ENCODE results near the gene GPR148.
"Not testable (repeated sequence)": the region's sequence is repeated elsewhere in the genome, so short reads cannot be mapped to it uniquely, and the experiment has no call there.

The GPR148 gene, protein sequence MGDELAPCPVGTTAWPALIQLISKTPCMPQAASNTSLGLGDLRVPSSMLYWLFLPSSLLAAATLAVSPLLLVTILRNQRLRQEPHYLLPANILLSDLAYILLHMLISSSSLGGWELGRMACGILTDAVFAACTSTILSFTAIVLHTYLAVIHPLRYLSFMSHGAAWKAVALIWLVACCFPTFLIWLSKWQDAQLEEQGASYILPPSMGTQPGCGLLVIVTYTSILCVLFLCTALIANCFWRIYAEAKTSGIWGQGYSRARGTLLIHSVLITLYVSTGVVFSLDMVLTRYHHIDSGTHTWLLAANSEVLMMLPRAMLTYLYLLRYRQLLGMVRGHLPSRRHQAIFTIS

DNA sequence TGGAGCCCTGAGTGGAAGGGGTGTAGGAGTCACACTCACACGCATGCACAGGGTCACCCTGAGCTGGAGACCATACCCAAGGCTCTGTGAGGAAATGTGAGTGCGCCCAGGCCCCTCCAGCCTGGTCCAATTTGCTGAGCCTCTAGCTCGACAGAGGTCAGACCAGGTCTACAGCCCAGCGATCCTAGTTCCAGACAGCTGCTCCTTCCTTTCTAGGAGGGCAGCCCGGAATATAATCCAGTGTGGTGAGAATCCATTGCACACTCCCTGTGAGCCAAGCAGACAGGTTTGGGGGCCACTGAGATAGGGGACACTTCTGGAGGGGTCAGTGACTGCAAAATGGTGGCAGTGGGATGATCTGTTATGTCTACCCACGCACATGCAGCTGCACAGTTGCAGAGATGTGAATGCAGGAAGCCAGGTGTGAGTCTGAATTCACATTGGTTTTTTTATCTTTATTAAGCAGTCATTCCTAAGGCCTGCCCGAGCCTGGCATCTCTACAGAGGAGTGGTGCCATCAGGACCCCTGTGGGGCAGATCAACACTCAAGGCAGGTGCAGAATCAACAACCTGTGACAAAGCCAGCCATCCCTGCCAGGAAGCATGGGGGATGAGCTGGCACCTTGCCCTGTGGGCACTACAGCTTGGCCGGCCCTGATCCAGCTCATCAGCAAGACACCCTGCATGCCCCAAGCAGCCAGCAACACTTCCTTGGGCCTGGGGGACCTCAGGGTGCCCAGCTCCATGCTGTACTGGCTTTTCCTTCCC, at the start of gene GPR148:
GPR148 (plus strand) TSS at position 522 of the 768 bp plus-strand sequence; CDS start at position 604, 82 bp downstream.
- no peak for DNase-seq (ENCODE audit: low spot score)

DNA sequence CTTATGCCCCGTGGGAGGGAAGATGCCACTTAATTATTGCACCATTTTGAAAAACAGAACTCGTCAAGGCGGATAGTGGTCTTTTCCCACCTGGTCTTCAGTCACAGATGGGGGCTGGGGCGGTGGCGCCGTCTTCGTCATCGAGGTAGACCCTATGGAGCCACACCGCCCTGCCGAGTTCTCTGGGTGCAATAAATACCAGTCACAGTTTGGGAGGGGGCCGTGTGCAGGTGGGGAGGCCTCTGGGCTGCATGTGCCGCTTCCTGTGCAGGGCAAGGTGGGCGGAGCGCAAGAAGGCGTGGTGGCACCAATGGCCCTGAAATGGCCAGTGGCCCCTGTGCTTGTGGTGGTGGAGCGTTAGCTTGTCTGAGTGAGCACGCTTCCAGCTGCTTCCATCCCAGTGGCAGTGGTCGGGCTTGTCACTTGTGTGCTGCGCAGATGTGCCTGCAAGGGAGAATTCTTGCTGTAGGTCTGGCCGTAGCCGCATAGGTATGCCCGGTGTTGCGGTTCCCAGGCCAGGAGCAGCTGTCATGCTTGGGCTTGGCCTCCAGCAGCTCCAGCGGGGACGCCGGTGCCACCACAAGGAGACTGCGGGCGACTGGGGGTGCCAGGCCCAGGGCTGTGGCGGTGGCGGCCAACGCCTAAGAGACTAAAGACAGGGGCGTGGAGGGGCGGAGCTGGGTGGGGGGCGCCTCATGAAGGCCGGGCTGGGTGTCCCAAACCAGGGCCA, 36.7 kb upstream of the GPR148 start:
- not testable (repeated sequence) for DNase-seq (ENCODE audit: low spot score)

DNA sequence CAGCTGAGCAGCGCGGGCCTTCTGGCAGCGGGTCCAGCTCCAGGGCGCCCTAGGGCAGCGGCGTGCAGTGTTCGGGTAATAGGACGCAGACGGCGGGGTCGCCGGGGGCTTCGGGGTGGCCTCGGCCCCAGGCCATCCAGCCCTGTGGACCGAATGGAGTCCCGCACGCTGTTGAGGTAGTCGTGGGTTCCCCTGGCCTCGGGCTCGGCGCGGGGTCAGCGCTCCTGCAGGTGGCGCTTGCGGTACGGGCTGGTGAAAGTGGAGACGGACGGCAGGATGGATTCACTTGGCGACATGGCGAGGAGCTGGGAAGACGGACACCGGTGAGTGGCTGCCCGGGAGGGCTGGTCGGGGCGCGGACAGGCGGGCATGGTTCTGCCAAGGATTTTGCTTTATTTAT, 35.4 kb upstream of the GPR148 start:
- peak; percentile 0 for DNase-seq (ENCODE audit: low spot score)

DNA sequence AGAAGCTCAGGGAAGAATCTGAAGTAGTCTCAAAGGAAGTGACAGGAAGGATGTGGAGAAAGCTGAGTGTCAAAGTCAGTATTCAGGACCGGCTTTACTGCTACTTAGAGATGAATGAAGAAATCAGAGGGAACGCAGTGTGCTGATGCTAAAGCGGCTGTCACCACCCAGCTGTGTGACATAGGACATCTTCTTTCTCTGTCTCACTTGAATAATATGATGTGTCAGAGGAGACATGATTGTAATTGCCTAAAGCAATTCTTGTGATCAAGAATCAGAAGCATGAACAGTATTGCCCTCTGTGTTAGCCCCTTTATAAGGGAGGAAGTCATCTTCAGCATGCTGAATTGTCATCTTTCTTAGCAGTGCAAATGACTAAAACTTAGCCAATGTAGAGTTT, 25.6 kb upstream of the GPR148 start:
- not testable (repeated sequence) for DNase-seq (ENCODE audit: low spot score)

DNA sequence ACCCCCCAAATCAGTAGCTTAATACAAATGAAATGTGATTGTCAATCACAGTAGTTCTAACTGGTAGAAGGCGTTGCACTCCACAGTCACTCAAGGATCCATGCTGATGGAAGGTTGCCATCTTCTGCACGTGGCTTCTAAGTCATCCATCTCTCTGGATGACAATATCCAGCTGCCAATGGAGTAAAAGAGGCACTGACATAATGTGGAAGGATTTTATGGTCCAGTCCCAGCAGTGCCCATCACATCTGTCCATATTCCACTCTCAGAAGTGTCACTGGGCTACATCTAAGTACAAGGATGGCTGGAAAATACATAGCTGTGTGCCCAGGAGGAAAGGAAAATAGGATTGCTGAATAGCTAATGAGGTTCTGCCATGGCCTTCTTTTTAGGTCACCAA, 14.1 kb upstream of the GPR148 start:
- DNase-seq (ENCODE audit: low spot score), result not testable (repeated sequence)

DNA sequence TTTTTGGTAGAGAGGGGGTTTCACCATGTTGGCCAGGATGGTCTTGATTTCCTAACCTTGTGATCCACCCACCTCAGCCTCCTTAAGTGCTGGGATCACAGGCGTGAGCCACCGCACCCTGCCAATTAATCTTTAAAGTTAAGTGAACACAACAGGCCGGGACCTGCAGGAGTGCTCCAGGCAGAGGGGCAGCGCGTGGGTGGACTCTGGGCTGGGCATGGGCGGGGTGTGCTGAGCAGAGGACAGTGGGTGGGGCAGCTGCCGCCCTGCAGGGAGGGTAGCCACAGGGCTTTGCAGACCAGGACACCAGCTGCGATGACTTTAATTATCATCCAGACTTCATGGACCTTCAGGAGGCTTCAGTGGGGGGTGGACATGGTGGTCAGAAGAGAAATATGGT, 8.8 kb upstream of the GPR148 start:
- no peak for DNase-seq (ENCODE audit: low spot score)

DNA sequence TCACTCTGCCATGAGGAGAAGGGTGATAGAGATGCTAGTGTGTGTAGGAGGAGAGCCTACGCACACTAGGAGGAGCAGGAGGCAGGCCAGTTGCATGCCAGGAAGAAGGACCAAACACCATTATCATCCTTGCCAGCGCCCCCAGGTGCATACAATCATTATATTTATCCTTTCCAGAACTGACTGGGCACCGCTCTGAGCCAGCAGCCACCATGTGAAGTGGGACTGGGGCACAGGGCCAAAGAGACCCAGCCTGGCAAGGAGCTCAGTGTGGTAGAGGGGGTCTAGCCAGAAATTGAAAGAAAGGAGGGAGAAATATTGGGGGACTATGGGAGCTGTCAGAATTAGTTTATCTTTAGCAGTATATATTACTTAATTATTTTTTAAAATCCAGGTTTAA, 8.3 kb upstream of the GPR148 start:
- no peak for DNase-seq (ENCODE audit: low spot score)

DNA sequence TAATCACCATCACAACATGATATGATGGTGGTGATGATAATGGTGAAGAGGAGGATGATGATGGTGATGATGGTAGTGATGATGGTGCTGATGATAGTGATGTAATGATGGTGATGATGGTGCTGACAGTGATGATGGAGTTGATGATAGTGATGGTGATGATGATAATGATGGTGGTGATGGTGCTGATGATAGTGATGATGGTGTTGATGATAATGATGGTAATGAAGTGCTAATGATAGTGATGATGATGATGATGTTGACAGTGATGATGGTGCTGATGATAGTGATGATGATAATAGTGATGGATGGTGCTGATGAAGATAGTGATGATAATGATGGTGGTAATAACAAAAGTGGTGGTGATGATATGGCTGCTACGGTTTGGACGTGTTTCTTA, 4.4 kb upstream of the GPR148 start:
- DNase-seq (ENCODE audit: low spot score), result no peak

DNA sequence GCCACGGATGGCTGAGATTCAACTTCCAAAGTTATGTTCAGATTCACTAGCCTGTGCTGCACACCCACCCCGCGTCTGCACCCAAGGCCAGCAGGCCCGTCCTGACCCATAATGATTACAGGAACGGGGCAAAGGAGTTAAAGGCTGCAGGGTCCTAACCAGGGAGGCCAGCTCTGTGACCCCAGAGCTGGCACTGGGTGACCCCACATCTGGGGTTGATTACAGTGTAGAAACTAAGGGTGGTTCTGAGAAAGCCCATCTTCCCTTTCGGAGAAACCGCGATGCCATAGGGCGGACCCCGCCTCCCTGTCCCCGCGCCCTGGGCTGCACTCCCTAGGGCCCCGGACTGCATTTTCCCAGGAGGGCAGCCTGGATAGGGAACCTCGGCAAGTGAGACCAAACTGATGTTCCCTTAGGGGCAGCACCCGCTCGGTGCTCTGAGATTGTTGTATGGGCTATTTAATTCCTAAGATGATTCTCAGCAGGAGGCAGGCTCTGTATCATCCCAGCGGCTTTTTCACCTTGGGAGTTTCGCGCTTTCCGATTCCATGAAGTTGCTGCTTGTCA, 2.2 kb upstream of the GPR148 start:
- no peak for DNase-seq (ENCODE audit: low spot score)

DNA sequence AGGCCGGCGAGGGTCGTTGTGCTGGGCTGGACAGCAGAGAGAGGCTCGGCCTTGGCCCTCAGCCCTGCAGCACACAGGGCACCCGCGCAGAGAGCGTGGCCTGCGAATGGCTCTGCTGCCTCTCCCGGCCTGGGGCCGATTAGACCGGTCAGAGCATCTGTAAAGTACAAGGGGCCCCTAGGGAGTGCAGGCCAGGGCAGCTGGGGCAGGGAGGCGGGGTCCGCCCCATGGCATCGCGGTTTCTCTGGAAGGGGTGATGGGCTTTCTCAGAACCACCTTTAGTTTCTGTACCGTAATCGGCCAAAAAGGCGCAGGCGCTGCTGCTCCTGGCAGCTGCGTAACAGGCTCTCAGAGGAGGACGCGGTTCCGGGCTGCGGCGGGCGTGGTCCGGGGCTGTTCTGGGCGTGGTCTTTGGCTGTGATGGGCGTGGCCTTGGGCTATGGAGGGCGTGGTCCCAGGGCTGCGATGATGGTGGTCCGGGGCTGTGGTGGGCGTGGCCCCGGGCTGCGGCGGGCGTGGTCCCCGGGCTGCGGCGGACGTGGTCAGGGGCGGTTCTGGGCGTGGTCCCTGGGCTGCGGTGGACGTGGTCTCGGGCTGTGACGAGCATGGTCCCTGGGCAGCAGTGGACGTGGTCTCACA, 1.5 kb upstream of the GPR148 start:
- DNase-seq (ENCODE audit: low spot score), result peak; percentile 52

DNA sequence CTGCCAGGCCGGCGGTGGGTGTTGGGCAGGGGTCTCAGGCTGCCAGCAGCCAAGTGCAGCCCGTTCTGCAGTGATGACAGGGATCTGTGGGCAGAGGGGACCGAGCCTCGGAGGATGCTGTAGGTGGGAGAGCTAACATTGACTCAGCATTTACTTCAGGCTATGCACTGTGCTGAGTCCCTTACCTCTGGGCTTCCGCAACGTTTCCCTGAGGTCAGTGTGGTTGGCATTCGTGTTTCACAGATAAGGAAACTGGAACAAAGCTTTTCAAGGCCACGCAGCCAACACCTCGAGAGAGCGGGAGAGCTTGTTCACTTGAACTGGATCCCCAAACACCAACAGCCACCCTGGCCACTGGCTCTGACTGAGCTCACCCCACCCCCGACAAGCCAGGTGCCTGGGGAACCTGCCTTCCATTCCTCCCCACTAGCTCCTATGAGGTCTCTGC, 839 bp upstream of the GPR148 start:
- DNase-seq (ENCODE audit: low spot score), result no peak

DNA sequence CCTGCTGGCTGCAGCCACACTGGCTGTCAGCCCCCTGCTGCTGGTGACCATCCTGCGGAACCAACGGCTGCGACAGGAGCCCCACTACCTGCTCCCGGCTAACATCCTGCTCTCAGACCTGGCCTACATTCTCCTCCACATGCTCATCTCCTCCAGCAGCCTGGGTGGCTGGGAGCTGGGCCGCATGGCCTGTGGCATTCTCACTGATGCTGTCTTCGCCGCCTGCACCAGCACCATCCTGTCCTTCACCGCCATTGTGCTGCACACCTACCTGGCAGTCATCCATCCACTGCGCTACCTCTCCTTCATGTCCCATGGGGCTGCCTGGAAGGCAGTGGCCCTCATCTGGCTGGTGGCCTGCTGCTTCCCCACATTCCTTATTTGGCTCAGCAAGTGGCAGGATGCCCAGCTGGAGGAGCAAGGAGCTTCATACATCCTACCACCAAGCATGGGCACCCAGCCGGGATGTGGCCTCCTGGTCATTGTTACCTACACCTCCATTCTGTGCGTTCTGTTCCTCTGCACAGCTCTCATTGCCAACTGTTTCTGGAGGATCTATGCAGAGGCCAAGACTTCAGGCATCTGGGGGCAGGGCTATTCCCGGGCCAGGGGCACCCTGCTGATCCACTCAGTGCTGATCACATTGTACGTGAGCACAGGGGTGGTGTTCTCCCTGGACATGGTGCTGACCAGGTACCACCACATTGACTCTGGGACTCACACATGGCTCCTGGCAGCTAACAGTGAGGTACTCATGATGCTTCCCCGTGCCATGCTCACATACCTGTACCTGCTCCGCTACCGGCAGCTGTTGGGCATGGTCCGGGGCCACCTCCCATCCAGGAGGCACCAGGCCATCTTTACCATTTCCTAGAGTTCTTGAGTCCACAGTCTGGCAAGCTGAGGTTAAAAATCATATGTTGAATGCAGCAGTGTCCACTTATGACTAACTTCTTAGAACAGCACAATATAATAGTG, 741 bp downstream of the GPR148 start:
- no peak for DNase-seq (ENCODE audit: low spot score)

DNA sequence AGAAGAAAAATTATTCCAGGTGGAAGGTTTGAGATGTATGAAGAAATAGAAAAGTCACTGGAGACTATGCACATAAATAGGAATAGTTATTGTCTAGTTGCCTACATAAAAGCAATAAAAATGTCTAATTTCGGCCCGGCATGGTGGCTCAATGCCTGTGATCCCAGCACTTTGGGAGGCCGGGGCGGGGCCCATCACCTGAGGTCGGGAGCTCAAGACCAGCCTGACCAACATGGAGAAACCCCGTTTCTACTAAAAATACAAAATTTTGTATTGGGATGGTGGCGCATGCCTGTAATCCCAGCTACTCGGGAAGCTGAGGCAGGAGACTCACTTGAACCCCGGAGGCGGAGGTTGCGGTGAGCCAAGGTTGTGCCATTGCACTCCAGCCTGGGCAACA, 3.4 kb downstream of the GPR148 start:
- DNase-seq (ENCODE audit: low spot score), result not testable (repeated sequence)

DNA sequence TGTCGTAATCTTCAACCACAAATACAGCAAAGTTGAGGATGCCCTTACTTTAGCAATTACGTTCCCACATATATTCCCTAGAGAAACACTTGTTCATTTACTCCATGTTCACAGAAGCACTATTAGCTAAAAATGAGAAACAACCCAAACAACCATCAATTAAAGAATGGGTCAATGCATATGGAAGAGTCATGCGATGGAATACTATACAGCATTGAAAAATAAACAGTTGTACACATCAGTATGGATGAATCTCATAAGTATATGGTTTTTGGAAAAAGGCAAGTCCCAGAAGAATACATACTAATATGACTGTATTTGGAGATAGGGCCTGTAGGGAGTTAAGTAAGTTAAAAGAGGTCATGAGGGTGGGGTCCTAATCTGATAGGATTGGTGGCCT, 6.3 kb downstream of the GPR148 start:
- DNase-seq (ENCODE audit: low spot score), result no peak

DNA sequence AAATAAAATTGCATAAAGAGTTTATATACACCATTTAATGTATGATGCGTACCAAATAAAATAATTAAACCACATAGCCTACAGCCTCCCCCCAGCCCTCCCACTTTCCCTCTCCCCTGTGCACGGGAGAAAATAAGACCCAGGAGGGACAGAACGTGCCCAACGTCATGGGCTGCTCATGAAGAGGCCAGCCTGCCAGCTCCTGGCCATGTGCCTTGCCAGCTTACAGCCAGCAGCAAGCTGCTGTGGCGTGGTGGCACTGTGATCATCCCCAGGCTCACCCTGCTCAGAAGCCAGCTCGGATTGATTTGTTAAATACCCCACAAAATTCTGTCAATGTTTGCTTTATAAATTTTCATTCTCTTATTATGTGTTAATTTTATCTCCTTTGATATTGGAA, 7.6 kb downstream of the GPR148 start:
- DNase-seq (ENCODE audit: low spot score), result no peak

DNA sequence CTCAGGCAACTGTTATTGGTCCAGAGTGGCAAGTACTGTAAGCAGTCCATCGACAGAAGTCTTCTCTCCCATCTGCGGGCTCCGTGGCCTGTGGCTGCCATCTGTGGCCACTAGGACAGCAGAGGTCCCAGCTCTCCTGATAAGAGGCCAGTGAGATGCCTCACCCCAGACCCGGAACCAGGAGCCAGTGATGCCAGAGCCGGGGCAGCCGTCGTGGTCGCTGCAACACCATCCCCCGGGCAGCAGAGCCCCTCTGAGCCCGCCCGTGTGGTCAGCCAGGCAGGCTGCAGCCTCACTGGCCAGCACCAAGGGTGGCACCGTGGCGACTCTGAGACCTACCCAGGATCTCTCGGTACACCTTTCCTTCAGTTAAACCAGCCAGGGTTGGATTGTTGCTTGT, 8.7 kb downstream of the GPR148 start:
- DNase-seq (ENCODE audit: low spot score), result no peak

DNA sequence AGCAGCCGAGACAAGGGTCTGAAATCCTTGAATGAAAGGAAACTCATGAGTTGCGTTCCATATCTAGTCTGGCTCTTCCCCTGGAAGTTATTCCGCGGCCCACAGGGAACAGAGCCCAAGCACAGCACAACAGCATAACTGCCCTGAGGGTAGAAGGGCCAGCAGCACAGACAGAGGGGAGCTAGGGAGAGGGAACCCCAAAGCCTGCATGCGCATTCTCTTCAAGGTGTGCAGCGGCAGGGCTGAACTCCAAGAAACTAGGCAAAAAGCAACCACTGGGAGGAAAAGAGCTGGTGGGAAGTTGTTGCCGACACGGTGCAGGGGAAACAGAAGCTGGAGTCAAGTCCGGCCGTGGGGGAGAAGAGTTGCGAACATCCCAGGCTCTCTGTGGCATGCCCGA, 11.8 kb downstream of the GPR148 start:
- DNase-seq (ENCODE audit: low spot score), result no peak

DNA sequence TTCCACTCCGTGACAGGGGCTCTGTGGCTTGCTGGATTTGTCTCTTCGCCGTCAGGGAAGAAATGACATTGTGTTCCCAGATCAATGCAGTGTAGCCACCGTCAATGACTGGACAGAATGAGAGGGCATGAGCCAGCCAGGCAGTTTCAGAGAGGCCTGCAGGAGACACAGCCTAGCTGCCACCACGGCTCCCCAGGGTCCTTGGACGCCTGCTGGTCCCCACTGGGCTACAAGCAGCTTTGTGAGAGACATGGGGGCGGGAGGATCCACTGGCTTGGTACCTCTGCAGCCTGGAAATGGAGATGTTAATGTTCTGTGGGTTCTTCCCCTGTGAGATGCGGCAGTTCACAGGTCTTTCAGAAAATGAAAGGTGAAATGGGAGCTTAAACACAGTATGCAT, 14.4 kb downstream of the GPR148 start:
- DNase-seq (ENCODE audit: low spot score), result no peak

DNA sequence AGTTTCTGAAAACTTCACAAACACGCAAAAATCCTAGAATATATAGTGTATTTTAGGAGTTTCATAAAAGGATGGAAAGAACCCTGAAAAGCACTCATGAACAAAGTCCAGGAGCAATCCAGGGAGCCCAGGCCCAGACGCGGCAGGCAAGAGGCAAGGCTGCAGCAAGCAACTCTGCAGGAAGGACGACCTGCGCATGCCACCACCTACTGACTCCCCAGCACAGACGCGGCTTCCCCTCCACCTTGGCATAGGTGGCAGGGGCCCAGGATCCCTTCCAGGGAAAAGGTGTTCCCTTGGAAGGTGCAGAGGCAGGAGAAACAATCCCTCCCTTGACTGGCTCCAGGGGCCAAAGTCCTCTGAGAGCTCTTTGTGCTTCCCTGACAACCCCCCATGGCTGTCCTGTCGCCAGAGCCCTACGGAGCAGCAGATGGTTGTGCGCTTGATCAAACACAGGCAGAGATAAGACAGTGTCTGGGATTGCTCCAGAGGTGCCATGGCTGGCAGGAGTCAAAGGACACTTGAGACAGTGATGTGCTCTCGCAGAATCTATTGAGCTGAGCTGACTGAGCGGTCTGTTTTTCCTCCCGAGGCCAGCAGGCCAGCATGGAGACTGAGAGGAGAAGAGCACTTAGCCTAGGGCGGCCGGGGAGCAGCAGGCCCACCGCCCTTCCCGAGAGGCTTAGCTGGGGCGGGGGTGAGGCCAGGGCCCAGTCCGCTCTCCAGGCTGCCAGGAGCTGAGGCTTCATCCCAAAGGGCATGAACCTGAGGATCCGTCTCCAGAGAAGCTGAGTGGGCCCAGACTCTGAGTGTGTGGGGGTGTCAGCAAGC, 15.6 kb downstream of the GPR148 start:
- DNase-seq (ENCODE audit: low spot score), result no peak

DNA sequence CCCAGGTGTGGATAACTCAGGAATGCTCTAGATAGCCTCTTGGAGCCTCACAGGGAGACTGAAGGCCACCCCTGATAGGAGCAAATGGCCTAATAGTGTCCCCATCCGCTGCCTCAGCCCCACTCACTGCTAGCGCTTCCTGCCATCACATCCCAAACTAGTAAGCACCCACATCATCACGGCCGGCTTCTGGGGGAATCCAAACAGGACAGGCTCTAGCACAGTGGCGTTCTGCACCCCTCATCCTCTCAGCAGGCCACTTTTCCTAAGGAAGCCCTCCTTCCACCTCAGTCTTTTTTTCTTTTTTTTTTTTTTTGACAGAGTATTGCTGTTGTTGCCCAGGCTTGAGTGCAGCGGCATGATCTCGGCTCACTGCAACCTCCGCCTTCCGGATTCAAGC, 20.2 kb downstream of the GPR148 start:
- no peak for DNase-seq (ENCODE audit: low spot score)

Data from LoVo (cell line).